Trophoblast cell (in vitro differentiated cells and primary cell): ENCODE data around the gene ITGA5.

ENCODE experiments used
- DNase-seq, 2 donors: peaks; one replicate each; pipeline ENCODE4 v3.0.0-alpha.2; 2016
- H2AFZ ChIP-seq: 2 replicates; pipeline ENCODE4 v1.6.1; 2013; ENCODE audit warnings: low read length, moderate library complexity, mild to moderate bottlenecking; ENCODE audit not compliant: insufficient read depth, poor library complexity
- H2AK5ac ChIP-seq: 2 replicates; pipeline ENCODE4 v1.6.1; 2013; ENCODE audit warnings: mild to moderate bottlenecking, low read length
- H2BK120ac ChIP-seq: 2 replicates; pipeline ENCODE4 v1.6.1; 2013; ENCODE audit warnings: low read length, mild to moderate bottlenecking, moderate library complexity; ENCODE audit not compliant: insufficient read depth, poor library complexity
- H2BK12ac ChIP-seq: 2 replicates; pipeline ENCODE4 v1.6.1; 2013; ENCODE audit warnings: mild to moderate bottlenecking, low read length, moderate library complexity
- H2BK5ac ChIP-seq: 2 replicates; pipeline ENCODE4 v1.6.1; 2013; ENCODE audit warnings: low read length, low read depth, moderate library complexity, mild to moderate bottlenecking; ENCODE audit not compliant: poor library complexity
- H3K14ac ChIP-seq: 2 replicates; pipeline ENCODE4 v1.6.1; 2013; ENCODE audit warnings: mild to moderate bottlenecking, low read length
- H3K18ac ChIP-seq: 2 replicates; pipeline ENCODE4 v1.6.1; 2013; ENCODE audit warnings: mild to moderate bottlenecking, low read length
- H3K23ac ChIP-seq: 2 replicates; pipeline ENCODE4 v1.6.1; 2013; ENCODE audit warnings: low read length
- H3K27ac ChIP-seq: 2 replicates; pipeline ENCODE4 v1.5.1; 2013; ENCODE audit warnings: low read depth, mild to moderate bottlenecking, inconsistent platforms, low read length, moderate library complexity
- H3K27me3 ChIP-seq: 2 replicates; pipeline ENCODE4 v1.6.1; 2013; ENCODE audit warnings: inconsistent platforms, mild to moderate bottlenecking, low read length, moderate library complexity; ENCODE audit not compliant: insufficient read depth
- H3K36me3 ChIP-seq, 2 experiments: 1 replicate in 1 of 2; 2 replicates in 1 of 2; pipeline ENCODE4 v1.6.1; 2013; ENCODE audit warnings: low read length in 2 of 2, mild to moderate bottlenecking in 2 of 2, moderate library complexity in 1 of 2; ENCODE audit not compliant: insufficient read depth in 2 of 2, control insufficient read depth in 1 of 2
- H3K4ac ChIP-seq: 2 replicates; pipeline ENCODE4 v1.6.1; 2013; ENCODE audit warnings: low read depth, mild to moderate bottlenecking, low read length, moderate library complexity
- H3K4me1 ChIP-seq, 2 experiments: 1 replicate in 1 of 2; 2 replicates in 1 of 2; pipeline ENCODE4 v1.6.1; 2013; ENCODE audit warnings: low read length in 2 of 2, mild to moderate bottlenecking in 2 of 2, moderate library complexity in 1 of 2; ENCODE audit not compliant: insufficient read depth in 2 of 2, control insufficient read depth in 1 of 2
- H3K4me2 ChIP-seq: 2 replicates; pipeline ENCODE4 v1.6.1; 2013; ENCODE audit warnings: inconsistent platforms, mild to moderate bottlenecking, low read length, moderate library complexity
- H3K4me3 ChIP-seq: 2 replicates; pipeline ENCODE4 v1.5.1; 2013; ENCODE audit warnings: mild to moderate bottlenecking, low read depth, low read length, inconsistent platforms
- H3K79me1 ChIP-seq: one replicate; pipeline ENCODE4 v1.6.1; 2013; ENCODE audit warnings: low read length
- H3K79me2 ChIP-seq: 2 replicates; pipeline ENCODE4 v1.6.1; 2013; ENCODE audit warnings: low read length, mild to moderate bottlenecking; ENCODE audit not compliant: control insufficient read depth, insufficient read depth, poor library complexity
- H3K9ac ChIP-seq: 2 replicates; pipeline ENCODE4 v1.6.1; 2013; ENCODE audit warnings: mild to moderate bottlenecking, low read length
- H3K9me3 ChIP-seq: 2 replicates; pipeline ENCODE4 v1.6.1; 2013; ENCODE audit warnings: low read depth, mild to moderate bottlenecking, control low read depth, inconsistent platforms, low read length; ENCODE audit not compliant: insufficient read depth
- H4K12ac ChIP-seq: 2 replicates; pipeline ENCODE4 v1.6.1; 2013; ENCODE audit warnings: low read depth, mild to moderate bottlenecking, low read length, moderate library complexity
- H4K8ac ChIP-seq: 2 replicates; pipeline ENCODE4 v1.6.1; 2013; ENCODE audit warnings: low read depth, mild to moderate bottlenecking, low read length, moderate library complexity
- H4K91ac ChIP-seq: one replicate; pipeline ENCODE4 v1.6.1; 2013; ENCODE audit warnings: low read depth, mild to moderate bottlenecking, low read length, moderate library complexity
- WGBS: extraction: QIAGEN DNeasy Blood & Tissue Kit; methylation state at CpG from one replicate; pipeline ENCODE4 v1.1.7; 2013; ENCODE audit warnings: missing lambda C conversion rate; ENCODE audit not compliant: insufficient read length, insufficient coverage; ENCODE audit errors: extremely low coverage; 5-methylcytosine and 5-hydroxymethylcytosine counted together

The ITGA5 gene

GRCh38 chr12:54390176-54390667 lies 28.8 kb downstream of the ITGA5 start:
- Histone ChIP-seq H2AFZ (no peak overlapping the region), H3K4ac (peak overlapping the region; percentile 18), H3K79me2 (peaks cover 16% of the 10 kb centered on the region), H3K36me3 (peaks cover 2 to 5% of the 10 kb centered on the region in 2 experiments), H4K12ac (no peak overlapping the region), H3K4me1 (peaks cover 44 to 57% of the 10 kb centered on the region in 2 experiments), H3K4me3 (peak overlapping the region; percentile 79), H3K9me3 (no peaks in the 10 kb centered on the region), H3K14ac (peak overlapping the region; percentile 49), H3K9ac (no peak overlapping the region), H4K8ac (peak overlapping the region; percentile 68), H2BK12ac (peak overlapping the region; percentile 44), H2AK5ac (peak overlapping the region; percentile 86), H3K23ac (no peak overlapping the region), H2BK5ac (peak overlapping the region; percentile 24), H3K4me2 (peak overlapping the region; percentile 87), H3K79me1 (peaks cover 46% of the 10 kb centered on the region), H2BK120ac (peak overlapping the region; percentile 50), H3K27ac (peak overlapping the region; percentile 95), H4K91ac (peak overlapping the region; percentile 72), H3K18ac (peak overlapping the region; percentile 44), H3K27me3 (no peaks in the 10 kb centered on the region)
- WGBS: no CpG with 5 or more reads among the region's 7 CpGs
- DNase-seq: no peak

GRCh38 chr12:54389607-54390175 lies 29.4 kb downstream of the ITGA5 start:
- peak overlapping the region; percentile 71 for H4K8ac ChIP-seq
- peak overlapping the region; percentile 87 for H3K4me2 ChIP-seq
- H3K79me1 ChIP-seq: peaks cover 50% of the 10 kb centered on the region
- H3K9ac ChIP-seq: no peak overlapping the region
- no peak overlapping the region for H3K23ac ChIP-seq
- H4K91ac ChIP-seq: peak overlapping the region; percentile 72
- no peak for DNase-seq
- H3K9me3 ChIP-seq: no peaks in the 10 kb centered on the region
- WGBS: no CpG with 5 or more reads among the region's 5 CpGs
- H3K18ac ChIP-seq: peak overlapping the region; percentile 86
- H4K12ac ChIP-seq: no peak overlapping the region
- H3K4me3 ChIP-seq: no peak overlapping the region
- H3K79me2 ChIP-seq: peaks cover 17% of the 10 kb centered on the region
- peak overlapping the region; percentile 50 for H2BK120ac ChIP-seq
- no peaks in the 10 kb centered on the region for H3K27me3 ChIP-seq
- H3K4me1 ChIP-seq: peaks cover 49 to 63% of the 10 kb centered on the region in 2 experiments
- peak overlapping the region; percentile 74 for H3K14ac ChIP-seq
- peak overlapping the region; percentile 95 for H3K27ac ChIP-seq
- peak overlapping the region; percentile 46 for H2AFZ ChIP-seq
- H2BK5ac ChIP-seq: peak overlapping the region; percentile 88
- H2AK5ac ChIP-seq: peak overlapping the region; percentile 86
- peak overlapping the region; percentile 78 for H2BK12ac ChIP-seq
- H3K4ac ChIP-seq: peak overlapping the region; percentile 18
- no peaks in the 10 kb centered on the region for H3K36me3 ChIP-seq

- Histone ChIP-seq H3K27ac (peak overlapping the region; percentile 95), H3K4me1 (peaks cover 55 to 68% of the 10 kb centered on the region in 2 experiments)
- DNase-seq: no peak
Measured at GRCh38 chr12:54389134-54389508, 29.9 kb downstream of the ITGA5 start.

GRCh38 chr12:54388237-54389133 lies 30.6 kb downstream of the ITGA5 start:
- WGBS: no CpG with 5 or more reads among the region's 4 CpGs
- Histone ChIP-seq H3K4ac (no peak overlapping the region), H3K9me3 (no peaks in the 10 kb centered on the region), H4K8ac (peak overlapping the region; percentile 71), H3K18ac (peak overlapping the region; percentile 86), H2BK12ac (peak overlapping the region; percentile 78), H3K4me1 (peaks cover 55 to 68% of the 10 kb centered on the region in 2 experiments), H2AFZ (no peak overlapping the region), H3K4me3 (no peak overlapping the region), H3K9ac (no peak overlapping the region), H3K14ac (peak overlapping the region; percentile 74), H3K27me3 (no peaks in the 10 kb centered on the region), H3K79me2 (peaks cover 17% of the 10 kb centered on the region), H3K79me1 (peaks cover 55% of the 10 kb centered on the region), H2BK5ac (peak overlapping the region; percentile 88), H4K91ac (peak overlapping the region; percentile 72), H2BK120ac (peak overlapping the region; percentile 50), H2AK5ac (peak overlapping the region; percentile 86), H4K12ac (no peak overlapping the region), H3K27ac (peak overlapping the region; percentile 95), H3K36me3 (peaks cover 0 to 5% of the 10 kb centered on the region in 2 experiments), H3K23ac (no peak overlapping the region), H3K4me2 (peak overlapping the region; percentile 18)
- no peak for DNase-seq

More at GRCh38 chr12:54389134-54389508, 29.9 kb downstream of the ITGA5 start:
- WGBS: no CpG with 5 or more reads among the region's 3 CpGs
- Histone ChIP-seq H3K4me2 (peak overlapping the region; percentile 12), H3K4me3 (no peak overlapping the region), H2BK5ac (peak overlapping the region; percentile 88), H4K8ac (peak overlapping the region; percentile 71), H3K18ac (peak overlapping the region; percentile 86), H3K36me3 (peaks cover 0 to 3% of the 10 kb centered on the region in 2 experiments), H3K4ac (peak overlapping the region; percentile 18), H3K23ac (no peak overlapping the region), H4K91ac (peak overlapping the region; percentile 72), H2AFZ (peak overlapping the region; percentile 46), H3K9me3 (no peaks in the 10 kb centered on the region), H3K14ac (peak overlapping the region; percentile 74), H2BK12ac (peak overlapping the region; percentile 78), H3K27me3 (no peaks in the 10 kb centered on the region), H2AK5ac (peak overlapping the region; percentile 86), H3K9ac (no peak overlapping the region), H3K79me1 (peaks cover 55% of the 10 kb centered on the region), H4K12ac (no peak overlapping the region), H2BK120ac (peak overlapping the region; percentile 50), H3K79me2 (peaks cover 17% of the 10 kb centered on the region)
